Amniotic stem cell (primary cell): Measurements from ENCODE around the gene FN3K.

Experiments
- DNase-seq: peaks from one replicate; lab custom pipeline; 2025; lab: John Stamatoyannopoulos, UW

FN3K gene

GRCh38 chr17:82795615-82796014, 60.2 kb downstream of the FN3K start:
- DNase-seq: no peak

- DNase-seq: no peak
Observed at GRCh38 chr17:82797061-82797460, 61.6 kb downstream of the FN3K start.

GRCh38 chr17:82798752-82799151, 63.3 kb downstream of the FN3K start:
- DNase-seq: no peak

GRCh38 chr17:82799591-82799990, 64.2 kb downstream of the FN3K start:
- DNase-seq: no peak
